GM19239 (cell line): Measurements from ENCODE around the gene ZSWIM7.
A peak's percentile ranks its signal among the peaks of the same experiment; 100 is the strongest.

Experiments
- DNase-seq: peaks from one replicate; pipeline ENCODE4 v3.0.0; 2011; ENCODE audit warnings: low spot score; ENCODE audit not compliant: insufficient read length
- FAIRE-seq: peaks from 2 replicates; lab custom pipeline; 2011; peaks lifted over from hg19 to GRCh38; lab: Jason Lieb, UNC

Gene ZSWIM7

GRCh38 chr17:15963670-15964110 is 35.8 kb downstream of the ZSWIM7 start:
- no peak for FAIRE-seq
- no peak for DNase-seq

GRCh38 chr17:15958484-15958854 is 41.0 kb downstream of the ZSWIM7 start:
- DNase-seq: no peak
- FAIRE-seq: no peak

GRCh38 chr17:15957608-15958307 is 41.7 kb downstream of the ZSWIM7 start:
- DNase-seq (no peak), FAIRE-seq (no peak)

GRCh38 chr17:15957206-15957605 is 42.3 kb downstream of the ZSWIM7 start:
- FAIRE-seq (no peak), DNase-seq (no peak)

- FAIRE-seq (no peak), DNase-seq (no peak)
Measured at GRCh38 chr17:15955793-15956541, 43.5 kb downstream of the ZSWIM7 start.

- no peak for DNase-seq
- FAIRE-seq: no peak
Measured at GRCh38 chr17:15954222-15954621, 45.3 kb downstream of the ZSWIM7 start.

- no peak for FAIRE-seq
- DNase-seq: no peak
Measured at GRCh38 chr17:15952916-15953790, 46.4 kb downstream of the ZSWIM7 start.

GRCh38 chr17:15952048-15952532 is 47.4 kb downstream of the ZSWIM7 start:
- DNase-seq (no peak), FAIRE-seq (no peak)

GRCh38 chr17:15951368-15952047 is 48.0 kb downstream of the ZSWIM7 start:
- FAIRE-seq (no peak), DNase-seq (no peak)

GRCh38 chr17:15947976-15948752 is 51.3 kb downstream of the ZSWIM7 start:
- DNase-seq (no peak), FAIRE-seq (no peak)

- no peak for FAIRE-seq
- DNase-seq: no peak
Measured at GRCh38 chr17:15947271-15947670, 52.2 kb downstream of the ZSWIM7 start.

- DNase-seq: no peak
- FAIRE-seq: no peak
Measured at GRCh38 chr17:15946611-15947120, 52.8 kb downstream of the ZSWIM7 start.

- DNase-seq: no peak
- FAIRE-seq: no peak
Measured at GRCh38 chr17:15945527-15946191, 53.8 kb downstream of the ZSWIM7 start.

GRCh38 chr17:15944759-15945526 is 54.6 kb downstream of the ZSWIM7 start, which contains the start of gene ADORA2B:
ADORA2B (plus strand) TSS chr17:15945130; CDS start chr17:15945249, 119 bp downstream.
- FAIRE-seq (no peak), DNase-seq (peak; percentile 49)

- DNase-seq: no peak
- FAIRE-seq: no peak
Measured at GRCh38 chr17:15943971-15944758, 55.3 kb downstream of the ZSWIM7 start.

GRCh38 chr17:15942207-15942833 is 57.2 kb downstream of the ZSWIM7 start:
- FAIRE-seq (no peak), DNase-seq (no peak)

- FAIRE-seq: no peak
Measured at GRCh38 chr17:15941781-15942180, 57.7 kb downstream of the ZSWIM7 start.

More at GRCh38 chr17:15941781-15942180, 57.7 kb downstream of the ZSWIM7 start:
- no peak for DNase-seq
